ENCODE results near the gene ADK.

ADK gene

GRCh38 chr10:74227697-74228424 lies 76.8 kb downstream of the ADK start:
- no peak for TF ChIP-seq CTCF (IDR thresholded peaks at IDR 0.05; ENCODE audit: low read depth, low read length, missing control alignments)
- peak; percentile 26 for DNase-seq (ENCODE audit: low read depth)
- no peak overlapping the region for H3K4me3 ChIP-seq (ENCODE audit: low read depth, low read length)
- in situ Hi-C loops (cut with HindIII; ENCODE audit: low sequenced_read_pairs), result no loop called here

GRCh38 chr10:74231375-74231774 lies 80.4 kb downstream of the ADK start:
- no peak for TF ChIP-seq CTCF (IDR thresholded peaks at IDR 0.05; ENCODE audit: low read depth, low read length, missing control alignments)
- in situ Hi-C loops (cut with HindIII; ENCODE audit: low sequenced_read_pairs), result no loop called here
- no peak for DNase-seq (ENCODE audit: low read depth)
- no peak overlapping the region for H3K4me3 ChIP-seq (ENCODE audit: low read depth, low read length)

- in situ Hi-C loops (cut with HindIII; ENCODE audit: low sequenced_read_pairs), result no loop called here
- TF ChIP-seq CTCF (IDR thresholded peaks at IDR 0.05; ENCODE audit: low read depth, low read length, missing control alignments), result no peak
- no peak overlapping the region for H3K4me3 ChIP-seq (ENCODE audit: low read depth, low read length)
- no peak for DNase-seq (ENCODE audit: low read depth)
Measured at GRCh38 chr10:74233281-74233680, 82.3 kb downstream of the ADK start.

- DNase-seq (ENCODE audit: low read depth), result no peak
- TF ChIP-seq CTCF (IDR thresholded peaks at IDR 0.05; ENCODE audit: low read depth, low read length, missing control alignments), result no peak
- in situ Hi-C loops (cut with HindIII; ENCODE audit: low sequenced_read_pairs), result no loop called here
- H3K4me3 ChIP-seq (ENCODE audit: low read depth, low read length), result no peak overlapping the region
Measured at GRCh38 chr10:74234569-74234968, 83.5 kb downstream of the ADK start.

GRCh38 chr10:74238031-74238431 lies 87.0 kb downstream of the ADK start:
- in situ Hi-C loops (cut with HindIII; ENCODE audit: low sequenced_read_pairs), result no loop called here
- no peak for TF ChIP-seq CTCF (IDR thresholded peaks at IDR 0.05; ENCODE audit: low read depth, low read length, missing control alignments)
- no peak overlapping the region for H3K4me3 ChIP-seq (ENCODE audit: low read depth, low read length)
- DNase-seq (ENCODE audit: low read depth), result peak; percentile 64

GRCh38 chr10:74238516-74238915 lies 87.5 kb downstream of the ADK start:
- TF ChIP-seq CTCF (IDR thresholded peaks at IDR 0.05; ENCODE audit: low read depth, low read length, missing control alignments), result no peak
- no peak for DNase-seq (ENCODE audit: low read depth)
- no peak overlapping the region for H3K4me3 ChIP-seq (ENCODE audit: low read depth, low read length)
- in situ Hi-C loops (cut with HindIII; ENCODE audit: low sequenced_read_pairs), result no loop called here
